Smooth muscle cell (in vitro differentiated cells): ENCODE measurements around the gene NCKAP5L. TPM values are rescaled to one million over a fixed set of nuclear protein-coding genes. Genes with fewer than 3 reads are reported as not detected.

Experiments
- DNase-seq: peaks from one replicate; lab custom pipeline; 2025; ENCODE audit not compliant: unreplicated experiment; lab: John Stamatoyannopoulos, UW
- H2AFZ ChIP-seq: fragments of 200-600 bp; sonication (generic); 2 replicates; pipeline ENCODE4 v1.6.0; 2016; ENCODE audit warnings: antibody characterized with exemption, low read depth, mild to moderate bottlenecking
- H3F3A ChIP-seq: fragments of 200-600 bp; sonication (generic); 2 replicates; pipeline ENCODE4 v1.6.0; 2017; ENCODE audit warnings: antibody characterized with exemption, low read depth
- H3K27ac ChIP-seq: fragments of 200-600 bp; sonication (generic); 2 replicates; pipeline ENCODE4 v1.5.1; 2016; ENCODE audit warnings: low read depth, mild to moderate bottlenecking
- H3K27me3 ChIP-seq: fragments of 200-600 bp; sonication (generic); 2 replicates; pipeline ENCODE4 v1.6.1; 2016; ENCODE audit warnings: low read depth, mild to moderate bottlenecking
- H3K36me3 ChIP-seq: fragments of 200-600 bp; sonication (generic); 2 replicates; pipeline ENCODE4 v1.5.1; 2016; ENCODE audit warnings: low read depth
- H3K4me1 ChIP-seq: fragments of 200-600 bp; sonication (generic); 2 replicates; pipeline ENCODE4 v1.5.1; 2016; ENCODE audit warnings: low read depth
- H3K4me2 ChIP-seq: fragments of 200-600 bp; sonication (generic); 2 replicates; pipeline ENCODE4 v1.6.0; 2016; ENCODE audit warnings: mild to moderate bottlenecking
- H3K4me3 ChIP-seq: fragments of 200-600 bp; sonication (generic); 2 replicates; pipeline ENCODE4 v1.5.1; 2016; ENCODE audit warnings: mild to moderate bottlenecking
- H3K79me2 ChIP-seq: fragments of 200-600 bp; sonication (generic); 2 replicates; pipeline ENCODE4 v1.6.0; 2016; ENCODE audit warnings: low read depth, mild to moderate bottlenecking
- H3K9ac ChIP-seq: fragments of 200-600 bp; sonication (generic); 2 replicates; pipeline ENCODE4 v1.6.0; 2016; ENCODE audit warnings: low read depth
- H3K9me3 ChIP-seq: fragments of 200-600 bp; sonication (generic); replicated peaks from 2 replicates; pipeline ENCODE4 v1.5.1; 2016; ENCODE audit warnings: low read depth
- H4K20me1 ChIP-seq: fragments of 200-600 bp; sonication (generic); 2 replicates; pipeline ENCODE4 v1.6.0; 2016; ENCODE audit warnings: low read depth
- WGBS: methylation state at CpG from one replicate; pipeline ENCODE4 v1.1.7; 2016; ENCODE audit warnings: low lambda C conversion rate; 5-methylcytosine and 5-hydroxymethylcytosine counted together
- polyA plus RNA-seq: library from polyadenylated mRNA; unstranded; fragments of >200 nt; fragmentation: Nextera tagmentation; extraction: Ambion mirVana; gene quantifications from 2 replicates; pipeline ENCODE4 v1.2.1, GENCODE V29; 2016
- total RNA-seq: library from RNA; depleted of rRNA; stranded (reverse); fragments of >200 nt; gene quantifications from 2 replicates; pipeline ENCODE4 v1.2.3, GENCODE V29; 2014
- TF ChIP-seq, protein P1 (sequence below): fragments of 200-600 bp; sonication (generic); IDR thresholded peaks from 2 replicates; pipeline ENCODE4 v1.5.1; 2017; ENCODE audit warnings: borderline replicate concordance, mild to moderate bottlenecking, antibody characterized with exemption; ENCODE audit not compliant: insufficient read depth, poor library complexity, severe bottlenecking

Gene NCKAP5L
- total and polyA plus RNA-seq, 2 experiments from 2014 or later: 24.1 to 29.4 TPM

DNA sequence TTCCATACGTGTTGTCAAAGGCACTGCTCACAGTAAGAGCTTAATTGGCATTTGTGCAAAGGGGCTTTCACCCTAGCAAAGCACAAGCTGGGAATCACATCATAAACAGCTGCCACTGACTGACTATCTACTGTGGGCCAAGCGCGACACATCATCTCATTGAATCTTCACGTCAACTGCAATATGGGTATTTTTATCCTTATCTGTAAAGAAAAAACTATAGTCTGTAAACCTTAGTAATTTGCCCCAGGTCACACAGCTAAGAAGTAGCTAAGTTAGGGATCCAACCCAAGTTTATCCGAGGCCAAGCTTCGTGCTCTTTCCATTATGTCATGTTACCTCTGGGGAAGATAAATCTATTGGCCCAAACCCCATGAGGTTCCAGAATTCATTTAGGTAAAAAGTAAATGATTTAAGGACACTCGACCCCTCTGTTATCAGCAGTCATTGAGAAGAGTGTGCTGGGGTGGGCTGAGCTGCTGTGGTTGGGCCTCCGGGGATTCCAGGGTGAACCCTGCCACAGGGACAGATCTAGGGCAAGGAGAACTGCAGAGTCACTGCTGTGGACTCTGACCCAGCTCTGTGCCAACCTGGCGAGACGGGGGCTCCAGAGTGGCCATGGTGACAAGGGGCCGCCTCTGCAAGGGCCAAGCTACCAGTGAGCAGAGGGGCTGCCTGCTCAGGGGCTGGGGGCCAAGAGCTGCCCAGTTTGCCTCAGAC, 27.6 kb downstream of the NCKAP5L start:
- Histone ChIP-seq H4K20me1 (no peaks in the 10 kb centered on the region), H3K36me3 (no peaks in the 10 kb centered on the region), H3F3A (no peaks in the 10 kb centered on the region), H3K27ac (no peak overlapping the region), H3K4me3 (no peak overlapping the region), H2AFZ (no peak overlapping the region), H3K27me3 (no peaks in the 10 kb centered on the region), H3K9ac (no peak overlapping the region), H3K4me1 (no peaks in the 10 kb centered on the region), H3K9me3 (no peaks in the 10 kb centered on the region), H3K4me2 (no peak overlapping the region), H3K79me2 (no peaks in the 10 kb centered on the region)
- no peak for DNase-seq
- TF ChIP-seq, protein P1, sequence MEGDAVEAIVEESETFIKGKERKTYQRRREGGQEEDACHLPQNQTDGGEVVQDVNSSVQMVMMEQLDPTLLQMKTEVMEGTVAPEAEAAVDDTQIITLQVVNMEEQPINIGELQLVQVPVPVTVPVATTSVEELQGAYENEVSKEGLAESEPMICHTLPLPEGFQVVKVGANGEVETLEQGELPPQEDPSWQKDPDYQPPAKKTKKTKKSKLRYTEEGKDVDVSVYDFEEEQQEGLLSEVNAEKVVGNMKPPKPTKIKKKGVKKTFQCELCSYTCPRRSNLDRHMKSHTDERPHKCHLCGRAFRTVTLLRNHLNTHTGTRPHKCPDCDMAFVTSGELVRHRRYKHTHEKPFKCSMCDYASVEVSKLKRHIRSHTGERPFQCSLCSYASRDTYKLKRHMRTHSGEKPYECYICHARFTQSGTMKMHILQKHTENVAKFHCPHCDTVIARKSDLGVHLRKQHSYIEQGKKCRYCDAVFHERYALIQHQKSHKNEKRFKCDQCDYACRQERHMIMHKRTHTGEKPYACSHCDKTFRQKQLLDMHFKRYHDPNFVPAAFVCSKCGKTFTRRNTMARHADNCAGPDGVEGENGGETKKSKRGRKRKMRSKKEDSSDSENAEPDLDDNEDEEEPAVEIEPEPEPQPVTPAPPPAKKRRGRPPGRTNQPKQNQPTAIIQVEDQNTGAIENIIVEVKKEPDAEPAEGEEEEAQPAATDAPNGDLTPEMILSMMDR: no peak
- 95% methylated on average over 11 of the region's 11 CpGs for WGBS

- Histone ChIP-seq H3K27me3 (no peaks in the 10 kb centered on the region), H3F3A (no peaks in the 10 kb centered on the region), H2AFZ (no peak overlapping the region), H3K36me3 (no peaks in the 10 kb centered on the region), H3K4me2 (no peak overlapping the region), H3K79me2 (no peaks in the 10 kb centered on the region), H3K27ac (no peak overlapping the region), H3K4me1 (no peaks in the 10 kb centered on the region), H3K9me3 (no peaks in the 10 kb centered on the region), H3K9ac (no peak overlapping the region), H3K4me3 (no peak overlapping the region), H4K20me1 (no peaks in the 10 kb centered on the region)
- 92% methylated on average over 2 of the region's 2 CpGs for WGBS
- DNase-seq: no peak
- TF ChIP-seq, protein P1: no peak
Observed at GRCh38 chr12:49798934-49799333, 29.3 kb downstream of the NCKAP5L start.

- no peaks in the 10 kb centered on the region for H4K20me1 ChIP-seq
- TF ChIP-seq, protein P1: no peak
- H3K4me1 ChIP-seq: no peaks in the 10 kb centered on the region
- no peak overlapping the region for H3K27ac ChIP-seq
- H3K79me2 ChIP-seq: no peaks in the 10 kb centered on the region
- H3K4me2 ChIP-seq: no peak overlapping the region
- H3K9ac ChIP-seq: no peak overlapping the region
- no peak overlapping the region for H2AFZ ChIP-seq
- no peaks in the 10 kb centered on the region for H3K36me3 ChIP-seq
- H3F3A ChIP-seq: no peaks in the 10 kb centered on the region
- no peak overlapping the region for H3K4me3 ChIP-seq
- 95% methylated on average over 7 of the region's 7 CpGs for WGBS
- no peaks in the 10 kb centered on the region for H3K9me3 ChIP-seq
- no peaks in the 10 kb centered on the region for H3K27me3 ChIP-seq
- no peak for DNase-seq
Observed at GRCh38 chr12:49798248-49798647, 30.0 kb downstream of the NCKAP5L start.

DNA sequence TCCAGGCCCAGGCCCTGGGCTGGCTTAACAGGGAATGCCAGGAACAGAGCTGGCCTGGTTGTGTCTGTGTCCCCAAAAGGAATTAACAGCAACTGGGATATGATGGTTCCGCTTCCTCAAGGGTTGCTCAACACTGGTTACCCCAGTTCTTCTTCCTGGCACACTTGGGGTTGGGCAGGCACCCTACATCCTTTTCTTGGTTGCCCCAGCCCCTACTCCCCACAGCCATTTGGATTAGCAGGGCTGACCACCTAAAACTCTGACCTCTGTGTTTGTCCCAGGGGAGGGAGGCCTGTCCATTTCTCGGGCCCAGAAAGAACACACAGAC, 30.8 kb downstream of the NCKAP5L start:
- DNase-seq: no peak
- H2AFZ ChIP-seq: no peak overlapping the region
- H3K9ac ChIP-seq: no peak overlapping the region
- H3K27me3 ChIP-seq: no peaks in the 10 kb centered on the region
- no peaks in the 10 kb centered on the region for H3K36me3 ChIP-seq
- H3K27ac ChIP-seq: no peak overlapping the region
- 93% methylated on average over 2 of the region's 2 CpGs for WGBS
- no peaks in the 10 kb centered on the region for H3K4me1 ChIP-seq
- no peak overlapping the region for H3K4me3 ChIP-seq
- H3K9me3 ChIP-seq: no peaks in the 10 kb centered on the region
- H4K20me1 ChIP-seq: no peaks in the 10 kb centered on the region
- no peaks in the 10 kb centered on the region for H3K79me2 ChIP-seq
- H3K4me2 ChIP-seq: no peak overlapping the region
- TF ChIP-seq, protein P1: no peak
- H3F3A ChIP-seq: no peaks in the 10 kb centered on the region
